ENCODE measurements around the gene TMPRSS9.

Gene TMPRSS9

GRCh38 chr19:2351591-2351990 lies 8.5 kb upstream of the TMPRSS9 start:
- H3K4me1 ChIP-seq (ENCODE audit: control insufficient read depth, insufficient read depth, low read length) = no peaks in the 10 kb centered on the region
- H3K36me3 ChIP-seq (ENCODE audit: control insufficient read depth, insufficient read depth, low read length) = peaks cover 24% of the 10 kb centered on the region
- H3K27ac ChIP-seq (ENCODE audit: low read depth, low read length) = no peak overlapping the region
- no peaks in the 10 kb centered on the region for H3K27me3 ChIP-seq (ENCODE audit: control insufficient read depth, insufficient read depth, low read length)
- no peak overlapping the region for H3K9ac ChIP-seq (ENCODE audit: low read length)
- H3K4me3 ChIP-seq (ENCODE audit: low read length) = no peak overlapping the region

- no peaks in the 10 kb centered on the region for H3K27me3 ChIP-seq (ENCODE audit: control insufficient read depth, insufficient read depth, low read length)
- H3K36me3 ChIP-seq (ENCODE audit: control insufficient read depth, insufficient read depth, low read length) = peaks cover 24% of the 10 kb centered on the region
- no peak overlapping the region for H3K9ac ChIP-seq (ENCODE audit: low read length)
- no peak overlapping the region for H3K27ac ChIP-seq (ENCODE audit: low read depth, low read length)
- no peaks in the 10 kb centered on the region for H3K4me1 ChIP-seq (ENCODE audit: control insufficient read depth, insufficient read depth, low read length)
- no peak overlapping the region for H3K4me3 ChIP-seq (ENCODE audit: low read length)
These were observed 7.9 kb upstream of the TMPRSS9 start for GRCh38 chr19:2352121-2352520.

- no peak overlapping the region for H3K27ac ChIP-seq (ENCODE audit: low read depth, low read length)
- H3K4me1 ChIP-seq (ENCODE audit: control insufficient read depth, insufficient read depth, low read length) = no peaks in the 10 kb centered on the region
- H3K4me3 ChIP-seq (ENCODE audit: low read length) = no peak overlapping the region
- H3K36me3 ChIP-seq (ENCODE audit: control insufficient read depth, insufficient read depth, low read length) = peaks cover 23% of the 10 kb centered on the region
- no peak overlapping the region for H3K9ac ChIP-seq (ENCODE audit: low read length)
- H3K27me3 ChIP-seq (ENCODE audit: control insufficient read depth, insufficient read depth, low read length) = no peaks in the 10 kb centered on the region
These were observed 6.7 kb upstream of the TMPRSS9 start for GRCh38 chr19:2353159-2353886.

GRCh38 chr19:2353887-2354592 lies 6.0 kb upstream of the TMPRSS9 start:
- Histone ChIP-seq H3K27me3 (ENCODE audit: control insufficient read depth, insufficient read depth, low read length) (no peaks in the 10 kb centered on the region), H3K4me1 (ENCODE audit: control insufficient read depth, insufficient read depth, low read length) (no peaks in the 10 kb centered on the region), H3K4me3 (ENCODE audit: low read length) (no peak overlapping the region), H3K27ac (ENCODE audit: low read depth, low read length) (no peak overlapping the region), H3K9ac (ENCODE audit: low read length) (no peak overlapping the region), H3K36me3 (ENCODE audit: control insufficient read depth, insufficient read depth, low read length) (peaks cover 17% of the 10 kb centered on the region)

GRCh38 chr19:2354670-2355069 lies 5.4 kb upstream of the TMPRSS9 start:
- Histone ChIP-seq H3K27me3 (ENCODE audit: control insufficient read depth, insufficient read depth, low read length) (no peaks in the 10 kb centered on the region), H3K4me3 (ENCODE audit: low read length) (no peak overlapping the region), H3K9ac (ENCODE audit: low read length) (no peak overlapping the region), H3K4me1 (ENCODE audit: control insufficient read depth, insufficient read depth, low read length) (no peaks in the 10 kb centered on the region), H3K36me3 (ENCODE audit: control insufficient read depth, insufficient read depth, low read length) (peaks cover 15% of the 10 kb centered on the region), H3K27ac (ENCODE audit: low read depth, low read length) (no peak overlapping the region)

GRCh38 chr19:2355168-2356035 lies 4.7 kb upstream of the TMPRSS9 start:
- H3K27me3 ChIP-seq (ENCODE audit: control insufficient read depth, insufficient read depth, low read length) = peaks cover 3% of the 10 kb centered on the region
- H3K36me3 ChIP-seq (ENCODE audit: control insufficient read depth, insufficient read depth, low read length) = peaks cover 8% of the 10 kb centered on the region
- no peaks in the 10 kb centered on the region for H3K4me1 ChIP-seq (ENCODE audit: control insufficient read depth, insufficient read depth, low read length)
- H3K27ac ChIP-seq (ENCODE audit: low read depth, low read length) = no peak overlapping the region
- no peak overlapping the region for H3K9ac ChIP-seq (ENCODE audit: low read length)
- H3K4me3 ChIP-seq (ENCODE audit: low read length) = no peak overlapping the region

GRCh38 chr19:2356036-2356646 lies 3.9 kb upstream of the TMPRSS9 start:
- H3K36me3 ChIP-seq (ENCODE audit: control insufficient read depth, insufficient read depth, low read length) = peaks cover 2% of the 10 kb centered on the region
- H3K4me1 ChIP-seq (ENCODE audit: control insufficient read depth, insufficient read depth, low read length) = no peaks in the 10 kb centered on the region
- no peak overlapping the region for H3K9ac ChIP-seq (ENCODE audit: low read length)
- no peak overlapping the region for H3K27ac ChIP-seq (ENCODE audit: low read depth, low read length)
- H3K27me3 ChIP-seq (ENCODE audit: control insufficient read depth, insufficient read depth, low read length) = peaks cover 6% of the 10 kb centered on the region
- no peak overlapping the region for H3K4me3 ChIP-seq (ENCODE audit: low read length)

- Histone ChIP-seq H3K4me3 (ENCODE audit: low read length) (no peak overlapping the region), H3K27ac (ENCODE audit: low read depth, low read length) (no peak overlapping the region), H3K4me1 (ENCODE audit: control insufficient read depth, insufficient read depth, low read length) (no peaks in the 10 kb centered on the region), H3K9ac (ENCODE audit: low read length) (no peak overlapping the region), H3K36me3 (ENCODE audit: control insufficient read depth, insufficient read depth, low read length) (no peaks in the 10 kb centered on the region), H3K27me3 (ENCODE audit: control insufficient read depth, insufficient read depth, low read length) (peaks cover 10% of the 10 kb centered on the region)
These were observed 2.5 kb upstream of the TMPRSS9 start for GRCh38 chr19:2357279-2358206.

- Histone ChIP-seq H3K27me3 (ENCODE audit: control insufficient read depth, insufficient read depth, low read length) (peaks cover 11% of the 10 kb centered on the region), H3K27ac (ENCODE audit: low read depth, low read length) (no peak overlapping the region), H3K9ac (ENCODE audit: low read length) (no peak overlapping the region), H3K36me3 (ENCODE audit: control insufficient read depth, insufficient read depth, low read length) (no peaks in the 10 kb centered on the region), H3K4me3 (ENCODE audit: low read length) (no peak overlapping the region), H3K4me1 (ENCODE audit: control insufficient read depth, insufficient read depth, low read length) (no peaks in the 10 kb centered on the region)
These were observed 1.4 kb upstream of the TMPRSS9 start for GRCh38 chr19:2358548-2359173.

GRCh38 chr19:2360833-2361232 lies 768 bp downstream of the TMPRSS9 start:
- Histone ChIP-seq H3K27ac (ENCODE audit: low read depth, low read length) (no peak overlapping the region), H3K36me3 (ENCODE audit: control insufficient read depth, insufficient read depth, low read length) (no peaks in the 10 kb centered on the region), H3K9ac (ENCODE audit: low read length) (no peak overlapping the region), H3K4me1 (ENCODE audit: control insufficient read depth, insufficient read depth, low read length) (no peaks in the 10 kb centered on the region), H3K27me3 (ENCODE audit: control insufficient read depth, insufficient read depth, low read length) (peaks cover 11% of the 10 kb centered on the region), H3K4me3 (ENCODE audit: low read length) (no peak overlapping the region)
